ENCODE results near the gene RAMACL.
A peak's percentile ranks its signal among the peaks of the same experiment; 100 is the strongest.
"Not testable (repeated sequence)": the region's sequence is repeated elsewhere in the genome, so short reads cannot be mapped to it uniquely, and the experiment has no call there.

The RAMACL gene

DNA sequence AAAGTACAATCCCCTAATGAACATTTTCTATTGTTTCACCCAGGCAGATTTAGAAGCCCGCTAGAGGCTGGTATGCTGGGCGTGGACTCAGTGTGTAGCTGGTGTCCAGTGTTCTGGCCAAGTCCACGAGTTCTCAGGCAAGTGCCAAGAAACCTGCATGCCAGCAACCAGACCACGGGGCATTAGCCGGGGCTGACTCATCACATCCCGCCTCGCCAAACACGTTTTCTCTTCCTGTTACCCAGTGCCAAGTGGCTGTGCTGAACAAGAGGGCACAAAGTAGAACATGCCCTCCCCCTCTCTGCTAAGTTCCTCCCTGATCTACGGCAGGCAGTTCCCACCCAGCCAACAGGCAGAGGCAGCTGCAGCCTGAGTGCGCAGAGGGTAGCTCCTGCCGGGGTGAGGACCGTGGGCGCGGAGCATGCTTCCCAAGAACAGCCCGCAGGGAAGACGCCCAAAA is 29.6 kb downstream of the RAMACL start:
- DNase-seq (ENCODE audit: low read depth in 2 of 2), result no peak

DNA sequence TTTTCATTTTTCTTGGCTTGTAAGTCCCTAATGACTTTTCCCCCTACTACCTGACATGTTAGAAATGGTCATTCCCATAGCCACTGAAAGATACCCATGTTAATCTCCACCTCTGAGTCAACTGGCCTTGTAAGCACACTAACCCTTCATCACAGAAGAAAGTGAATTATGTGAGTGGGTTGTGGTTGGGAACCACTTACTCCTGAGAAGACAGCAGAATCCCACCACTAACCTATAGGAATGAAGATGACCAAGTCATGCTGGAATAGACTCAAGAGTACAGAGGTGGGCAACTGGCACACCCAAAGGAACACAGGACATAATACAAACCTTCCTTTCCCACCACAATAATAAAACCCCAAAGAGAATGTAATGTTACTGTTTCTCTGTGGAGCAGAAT is 30.1 kb downstream of the RAMACL start:
- no peak for DNase-seq (ENCODE audit: low read depth in 2 of 2)

DNA sequence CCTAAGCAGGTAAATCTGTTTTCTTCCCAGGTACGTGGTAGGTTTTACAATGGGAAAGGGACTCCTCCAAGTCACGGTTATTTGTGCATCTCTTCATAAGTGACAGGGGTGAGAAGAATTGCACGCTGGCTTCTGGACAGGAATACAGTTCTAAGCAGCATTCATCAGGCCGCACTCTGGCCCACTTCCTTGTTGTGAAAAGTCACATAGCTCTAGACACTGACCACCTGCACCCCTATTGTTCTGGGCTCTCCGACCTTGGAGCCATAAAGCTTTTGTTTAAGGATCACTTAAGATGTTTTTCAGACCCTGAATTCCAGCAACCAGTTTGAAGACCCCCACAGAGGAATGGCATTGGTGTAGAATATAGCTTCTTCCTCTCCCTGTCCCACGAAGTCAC is 31.4 kb downstream of the RAMACL start:
- no peak for DNase-seq (ENCODE audit: low read depth in 2 of 2)

DNA sequence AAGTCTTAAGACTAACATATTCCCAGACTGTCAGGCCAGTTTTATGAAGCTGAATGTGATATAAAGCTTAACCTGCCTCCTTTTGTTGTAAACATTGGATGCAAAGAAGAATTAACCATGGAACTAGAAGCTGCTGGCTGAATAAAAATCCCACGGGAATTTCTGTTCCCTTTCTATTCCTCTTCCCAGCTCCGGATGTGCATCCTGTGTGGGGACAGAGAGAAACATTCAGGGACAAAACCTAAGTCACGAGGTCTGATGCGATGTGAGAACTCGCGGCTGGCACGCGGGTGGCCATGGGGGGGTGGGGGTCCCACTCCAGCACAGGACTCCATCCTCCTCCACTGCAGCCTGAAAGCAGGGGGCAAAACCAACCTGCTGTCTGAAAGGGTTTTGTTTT is 32.2 kb downstream of the RAMACL start:
- DNase-seq (ENCODE audit: low read depth in 2 of 2), result no peak

DNA sequence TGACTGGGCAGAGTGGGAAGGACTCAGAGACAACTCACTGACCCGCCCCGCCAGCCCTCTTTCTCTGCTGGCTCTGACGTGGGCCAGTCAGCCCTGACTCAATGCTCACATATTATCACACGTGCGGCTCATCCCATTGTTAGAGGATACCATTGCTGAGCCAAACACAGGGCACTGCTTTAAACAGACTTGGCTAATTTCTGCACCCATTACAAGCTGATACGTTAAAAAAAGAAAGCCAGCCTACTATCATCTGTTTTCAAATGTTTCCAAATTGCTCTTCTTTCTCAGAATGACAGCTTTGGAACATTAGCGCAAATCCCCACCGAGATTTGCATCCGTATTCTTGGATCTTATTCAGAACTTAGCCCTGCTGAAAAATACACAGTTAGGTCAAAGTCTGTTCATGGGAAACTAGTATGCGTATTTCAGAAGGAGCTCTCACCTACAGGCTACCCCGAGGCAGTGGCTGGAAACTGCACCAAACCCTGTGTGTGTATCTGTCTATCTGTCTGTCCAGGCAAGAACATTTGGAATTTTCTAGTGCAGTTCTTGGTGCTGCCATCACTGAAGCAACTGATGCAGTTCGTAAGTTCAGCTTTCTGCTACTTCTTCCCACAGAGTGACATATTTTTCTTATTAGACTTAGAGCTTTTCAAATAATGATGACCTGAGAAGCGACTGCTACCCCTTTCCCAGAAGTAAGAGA is 32.8 kb downstream of the RAMACL start:
- DNase-seq (ENCODE audit: low read depth in 2 of 2), result peak in 1 of 2 experiments; percentile 39

DNA sequence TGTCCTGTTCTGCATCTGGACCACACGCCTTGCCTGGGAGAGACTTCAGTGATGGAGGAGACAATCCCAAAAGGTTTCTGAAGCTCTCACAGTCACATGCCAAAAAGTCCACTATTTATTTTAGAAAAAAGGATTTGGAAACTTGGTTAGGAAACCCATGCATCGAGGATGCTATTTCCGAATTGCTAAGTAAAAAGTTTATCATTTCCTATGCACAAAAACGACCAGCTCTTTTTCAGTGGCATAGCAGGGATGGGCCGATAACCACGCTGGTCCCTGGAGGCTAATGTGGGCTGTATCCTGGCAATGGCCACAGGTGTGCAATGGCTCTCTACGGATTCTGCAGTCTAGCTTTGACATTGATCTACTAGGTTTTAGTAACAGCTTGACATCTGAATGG is 33.9 kb downstream of the RAMACL start:
- DNase-seq (ENCODE audit: low read depth in 2 of 2), result no peak

DNA sequence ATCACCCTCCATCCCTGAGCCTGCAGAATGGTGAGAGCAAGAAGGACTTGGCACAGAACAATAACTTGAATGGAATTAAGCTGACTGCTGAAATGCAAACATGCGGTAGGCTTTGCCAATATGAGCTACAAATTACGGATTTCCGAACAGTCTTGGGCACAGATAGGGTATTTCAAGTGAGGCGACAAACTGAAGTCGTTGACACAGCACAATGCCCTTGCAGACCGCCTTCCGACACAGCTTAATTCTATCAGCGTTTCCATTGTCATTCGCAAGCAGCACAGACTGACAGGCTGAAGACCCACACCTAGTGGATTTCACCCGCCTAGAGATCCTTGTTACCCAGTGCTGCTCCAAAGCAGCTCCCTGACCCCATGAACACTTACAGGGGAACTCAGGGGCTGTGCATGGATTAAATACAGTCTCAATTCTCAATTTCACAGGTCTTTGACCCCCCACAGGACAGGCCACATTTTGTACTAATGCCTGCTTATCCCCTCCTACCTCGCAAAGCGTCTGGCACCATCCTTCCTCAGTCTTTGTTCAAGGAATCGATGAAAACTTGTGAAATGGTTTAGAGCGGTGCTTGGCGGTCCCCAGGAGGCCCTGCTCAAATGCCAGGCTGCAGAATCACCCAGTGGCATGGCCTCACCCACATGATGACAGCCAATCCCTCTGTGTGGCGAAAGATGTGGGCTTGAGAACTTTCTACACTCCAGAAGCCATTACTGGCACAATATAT is 34.6 kb downstream of the RAMACL start:
- DNase-seq (ENCODE audit: low read depth in 2 of 2), result no peak

DNA sequence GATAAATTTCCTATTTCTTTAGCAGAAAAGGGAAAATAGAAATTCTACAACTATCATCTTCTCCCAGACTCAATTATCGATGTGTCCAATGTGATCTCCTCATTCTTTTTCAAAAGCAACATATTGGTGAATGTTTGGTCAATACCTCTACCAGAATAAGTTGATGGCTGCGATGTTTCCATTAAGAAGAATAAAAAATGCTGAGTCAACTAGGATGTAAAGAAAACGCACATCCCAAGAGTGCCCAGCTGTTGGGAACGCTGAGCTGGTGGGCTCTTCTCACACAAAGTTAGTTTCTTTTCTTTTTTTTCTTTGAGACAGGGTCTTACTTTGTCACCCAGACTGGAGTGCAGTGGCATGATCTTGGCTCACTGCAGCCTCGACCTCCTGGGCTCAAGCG is 39.8 kb downstream of the RAMACL start:
- DNase-seq (ENCODE audit: low read depth in 2 of 2), result no peak

DNA sequence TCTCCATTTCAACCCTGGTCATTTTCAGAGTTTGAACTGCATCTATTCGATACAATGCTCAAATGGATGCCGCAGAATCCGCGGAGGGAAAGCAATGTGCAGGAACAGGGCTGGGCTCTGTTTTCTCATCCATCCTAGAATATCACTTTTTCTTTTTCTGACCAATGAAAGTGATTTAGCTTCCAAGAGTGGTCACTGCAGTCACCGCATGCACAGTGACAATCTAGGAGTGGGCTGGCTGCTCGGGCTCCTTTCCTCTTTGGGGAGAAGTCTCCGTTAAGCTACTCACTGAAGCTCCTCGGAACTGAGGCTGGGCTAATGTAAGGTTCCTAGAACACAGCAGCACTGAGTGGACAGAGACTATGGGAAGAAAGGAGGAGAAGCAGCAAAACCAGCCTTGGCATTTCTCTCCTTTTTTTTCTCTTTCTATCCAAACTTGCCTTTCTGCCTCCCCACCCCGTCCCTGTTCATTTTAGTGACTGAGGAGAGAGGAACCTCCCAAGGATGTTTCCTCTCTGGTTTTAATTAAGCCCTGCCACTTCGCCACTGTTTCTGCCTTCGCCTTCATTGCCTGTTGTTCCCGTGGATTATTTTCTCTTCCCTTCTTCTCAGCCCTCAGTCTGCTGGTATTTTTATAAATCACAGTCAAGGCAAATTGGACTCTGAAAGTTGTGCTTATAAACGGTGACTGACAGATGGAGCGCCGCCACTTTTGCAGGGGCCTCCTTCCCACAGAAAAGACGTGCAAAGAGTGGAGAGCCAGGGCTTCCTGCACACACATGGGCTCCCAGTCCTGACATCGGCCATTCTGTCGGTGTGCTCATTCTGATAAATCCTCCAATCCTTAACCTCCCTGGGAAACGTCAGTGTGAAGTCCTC is 41.1 kb downstream of the RAMACL start:
- no peak for DNase-seq (ENCODE audit: low read depth in 2 of 2)

DNA sequence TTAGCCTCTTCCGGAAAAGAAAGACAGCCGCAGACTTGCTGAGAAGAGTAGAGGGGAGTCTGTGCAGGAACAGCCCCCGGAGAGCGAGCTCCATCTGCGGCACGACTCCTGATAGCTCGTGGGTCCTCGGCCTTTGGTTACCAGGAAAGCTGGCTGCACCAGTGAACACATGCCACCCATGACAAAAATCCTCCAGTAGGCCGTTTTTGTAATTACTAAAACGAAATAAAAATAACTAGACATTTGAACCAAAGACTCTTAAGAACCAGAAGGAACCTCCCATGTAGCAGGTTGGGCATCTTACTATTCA is 42.2 kb downstream of the RAMACL start:
- DNase-seq (ENCODE audit: low read depth in 2 of 2), result no peak

DNA sequence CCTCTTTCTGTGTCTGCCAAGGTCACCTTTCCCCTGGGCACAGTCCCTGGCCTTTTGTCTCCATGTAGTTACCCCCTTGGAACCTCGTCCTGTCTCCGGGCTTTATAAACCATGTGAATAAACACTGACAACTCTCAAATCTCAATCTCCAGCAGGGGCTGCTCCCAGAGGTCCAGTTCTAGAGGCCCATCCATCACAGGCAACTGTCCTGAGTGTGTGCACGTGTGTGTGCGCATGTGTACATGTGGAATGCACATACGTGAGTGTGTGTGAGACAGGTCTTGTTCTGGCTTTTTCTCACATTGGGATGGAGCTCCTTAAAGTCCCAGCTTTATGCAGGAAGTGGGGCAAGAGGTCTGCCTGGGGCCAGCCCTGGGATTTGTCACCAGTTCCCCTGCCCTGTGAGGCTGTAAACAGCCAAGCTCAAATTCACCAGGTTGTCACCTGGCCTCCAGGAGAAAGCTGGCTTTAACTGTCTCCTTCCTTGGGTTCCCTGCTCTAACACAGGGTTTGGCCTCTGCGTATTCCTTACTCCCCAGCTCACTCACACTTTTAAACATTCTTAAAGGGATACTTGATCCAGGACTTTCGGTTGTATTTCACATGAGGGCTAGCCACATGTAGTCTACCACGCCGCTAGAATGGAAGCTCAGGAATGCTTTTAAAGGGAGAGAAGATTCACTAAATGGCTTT is 42.7 kb downstream of the RAMACL start:
- DNase-seq (ENCODE audit: low read depth in 2 of 2), result no peak

DNA sequence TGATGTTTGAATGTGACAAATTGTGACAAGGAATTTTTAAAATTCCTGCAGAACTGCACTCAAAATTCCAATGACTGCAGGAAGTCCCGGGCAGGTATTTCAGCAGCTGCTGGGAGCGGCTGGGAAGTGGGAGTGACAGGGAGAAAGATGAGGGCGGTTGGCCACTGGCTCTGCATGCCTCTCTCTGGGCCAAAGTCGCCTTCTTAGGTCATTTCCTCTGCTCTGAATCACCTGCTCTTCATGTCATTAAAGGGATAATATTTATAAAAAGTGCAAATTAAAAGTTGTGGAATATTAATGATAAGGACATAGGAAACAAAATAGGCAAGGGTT is 43.9 kb downstream of the RAMACL start:
- DNase-seq (ENCODE audit: low read depth in 2 of 2), result no peak

DNA sequence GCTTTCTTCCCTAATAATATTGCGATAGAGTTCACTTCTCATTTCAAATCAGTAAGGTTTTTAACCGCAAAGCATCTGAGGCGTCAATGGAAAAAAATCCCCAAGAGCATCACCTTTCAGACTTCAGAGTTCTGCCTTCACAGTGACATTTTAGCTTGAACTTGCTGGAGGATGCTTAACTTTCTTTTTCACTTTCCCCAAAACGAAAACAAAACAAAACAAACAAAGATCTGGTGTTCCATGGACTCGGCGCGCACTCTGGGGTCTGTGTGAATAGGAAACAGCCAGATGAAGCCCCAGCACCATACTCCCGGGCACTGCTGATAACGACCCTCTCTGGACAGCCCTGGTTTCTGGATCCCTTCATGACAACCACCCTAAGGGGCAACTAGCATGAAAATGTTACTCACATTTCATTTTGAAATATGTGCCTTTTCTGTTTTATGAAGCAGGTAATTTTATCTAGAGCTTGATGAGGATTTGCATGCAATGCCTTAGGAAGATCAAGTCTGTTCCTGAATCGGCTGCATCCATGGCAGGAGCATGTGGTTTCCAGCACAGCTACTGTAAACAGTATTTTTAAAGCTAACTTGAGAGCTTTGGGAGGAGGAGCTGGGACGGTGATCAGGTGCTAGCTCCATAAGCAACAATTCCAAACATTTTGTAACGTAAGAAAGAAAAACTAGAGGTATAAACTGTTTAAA is 44.5 kb downstream of the RAMACL start:
- no peak for DNase-seq (ENCODE audit: low read depth in 2 of 2)

DNA sequence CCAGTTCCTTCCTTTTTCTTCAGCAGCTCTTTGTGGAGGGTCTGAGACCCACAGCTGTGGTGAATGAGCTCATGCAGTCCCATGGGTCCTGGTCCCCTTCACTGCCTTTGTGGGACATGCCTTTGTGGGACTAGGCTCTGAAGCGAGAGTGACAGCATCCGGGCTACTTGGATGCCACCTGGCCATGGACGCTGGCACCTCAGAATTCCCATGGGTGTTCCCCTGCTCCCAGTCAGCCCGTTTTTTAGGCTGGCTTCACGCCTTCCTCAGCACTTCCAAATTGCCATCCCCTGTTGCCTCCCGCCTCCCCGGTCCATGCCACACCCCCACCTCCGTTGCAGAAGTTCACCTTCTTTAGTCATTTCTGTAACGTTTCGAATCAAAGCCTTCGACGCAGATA is 45.1 kb downstream of the RAMACL start:
- DNase-seq (ENCODE audit: low read depth in 2 of 2), result no peak

DNA sequence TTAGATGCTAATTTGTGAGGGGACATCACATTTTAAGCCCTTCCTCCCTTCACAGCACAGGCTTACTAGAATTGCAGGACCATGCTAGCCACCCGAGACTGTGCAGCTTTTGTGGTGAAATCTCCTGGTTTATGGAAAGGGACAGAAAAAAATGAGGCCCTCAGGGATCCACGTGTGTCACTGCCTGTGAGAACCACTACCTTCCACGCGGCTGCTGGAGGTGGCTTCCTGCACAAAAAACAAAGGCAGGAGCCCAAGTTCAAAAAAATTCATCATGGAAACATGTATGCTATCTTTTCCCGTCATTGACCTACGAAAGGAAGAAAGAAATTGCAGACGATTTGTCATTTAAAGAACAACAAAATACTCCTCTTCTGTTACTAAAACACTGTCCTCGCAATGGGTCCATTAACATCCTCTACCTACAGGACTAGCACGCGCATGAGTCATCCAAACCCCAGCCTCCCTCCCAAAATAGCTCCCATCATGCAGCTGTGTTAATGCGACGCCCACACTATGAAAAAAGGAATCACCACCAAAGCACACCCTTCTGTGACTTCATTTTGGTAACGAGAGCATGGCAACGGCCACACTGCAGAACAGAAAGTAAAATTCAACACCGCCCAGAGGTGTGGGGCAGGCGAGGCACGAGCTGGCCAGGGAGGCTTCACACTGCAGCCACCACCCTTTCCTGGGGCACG is 45.7 kb downstream of the RAMACL start:
- no peak for DNase-seq (ENCODE audit: low read depth in 2 of 2)

DNA sequence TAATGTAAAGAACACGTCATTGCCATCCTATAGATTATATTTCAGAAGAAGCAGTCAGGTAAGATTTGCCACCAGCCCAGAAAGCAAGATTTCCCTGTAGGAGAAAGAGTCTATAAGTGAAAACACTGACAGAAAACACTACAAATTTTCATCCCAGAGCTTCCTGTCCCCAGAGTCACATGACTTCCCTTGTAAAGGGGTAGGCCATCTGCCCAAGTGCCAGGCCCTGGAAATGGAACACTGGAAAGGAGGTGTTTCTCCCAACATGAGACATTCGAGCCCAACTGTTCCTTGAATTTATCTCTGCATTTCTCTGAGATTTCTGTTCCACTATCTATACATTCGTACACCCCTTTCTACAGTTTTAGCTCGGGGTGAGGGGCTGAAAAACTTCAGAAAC is 46.9 kb downstream of the RAMACL start:
- no peak for DNase-seq (ENCODE audit: low read depth in 2 of 2)

DNA sequence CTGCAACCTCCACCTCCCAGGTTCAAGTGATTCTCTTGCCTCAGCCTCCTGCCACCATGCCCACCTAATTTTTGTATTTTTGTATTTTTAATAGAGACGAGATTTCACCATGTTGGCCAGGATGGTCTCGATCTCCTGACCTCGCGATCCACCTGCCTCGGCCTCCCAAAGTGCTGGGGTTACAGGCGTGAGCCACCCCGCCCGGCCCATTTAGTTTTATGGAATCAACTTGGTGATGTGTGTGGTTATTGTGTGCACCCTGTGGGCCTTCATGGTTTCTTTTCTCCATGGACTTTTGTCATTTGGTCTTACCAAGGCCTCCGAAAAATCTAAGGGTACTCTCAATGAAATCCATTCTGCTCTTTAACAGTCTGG is 47.5 kb downstream of the RAMACL start:
- DNase-seq (ENCODE audit: low read depth in 2 of 2), result not testable (repeated sequence)

DNA sequence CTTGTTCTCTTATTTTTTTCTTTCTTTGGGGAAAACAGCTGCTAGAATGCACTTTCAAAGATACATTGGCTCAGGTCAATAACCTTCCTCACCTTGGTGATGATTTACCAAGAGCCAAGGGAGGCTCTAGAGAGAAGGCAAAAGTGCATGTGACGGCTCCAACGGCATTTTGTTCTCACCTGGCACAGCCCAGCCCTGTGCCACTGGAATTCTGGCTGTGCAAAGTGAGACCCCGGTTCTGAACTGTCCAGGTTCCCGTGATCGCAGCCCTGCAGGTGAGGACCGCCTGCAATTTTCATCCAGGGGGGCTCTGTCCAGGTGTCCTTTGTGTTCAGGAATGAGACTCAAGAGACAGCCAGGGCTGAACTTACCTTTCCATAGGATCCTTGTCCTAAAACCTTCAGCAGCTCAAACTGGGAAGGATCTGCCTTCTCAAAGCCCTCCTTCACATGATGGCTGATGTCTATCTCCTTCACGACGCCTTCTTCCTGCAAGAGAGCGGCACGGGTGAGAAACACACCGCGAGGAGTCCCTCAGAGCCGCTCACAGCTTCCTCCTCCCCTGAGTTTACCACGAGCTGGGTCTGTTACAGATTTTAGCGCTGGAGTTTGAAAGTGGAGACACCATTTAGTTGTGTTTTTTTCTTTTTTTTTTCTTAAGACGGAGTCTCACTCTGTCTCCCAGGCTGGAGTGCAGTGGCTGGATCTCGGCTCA is 48.0 kb downstream of the RAMACL start:
- DNase-seq (ENCODE audit: low read depth in 2 of 2), result no peak

DNA sequence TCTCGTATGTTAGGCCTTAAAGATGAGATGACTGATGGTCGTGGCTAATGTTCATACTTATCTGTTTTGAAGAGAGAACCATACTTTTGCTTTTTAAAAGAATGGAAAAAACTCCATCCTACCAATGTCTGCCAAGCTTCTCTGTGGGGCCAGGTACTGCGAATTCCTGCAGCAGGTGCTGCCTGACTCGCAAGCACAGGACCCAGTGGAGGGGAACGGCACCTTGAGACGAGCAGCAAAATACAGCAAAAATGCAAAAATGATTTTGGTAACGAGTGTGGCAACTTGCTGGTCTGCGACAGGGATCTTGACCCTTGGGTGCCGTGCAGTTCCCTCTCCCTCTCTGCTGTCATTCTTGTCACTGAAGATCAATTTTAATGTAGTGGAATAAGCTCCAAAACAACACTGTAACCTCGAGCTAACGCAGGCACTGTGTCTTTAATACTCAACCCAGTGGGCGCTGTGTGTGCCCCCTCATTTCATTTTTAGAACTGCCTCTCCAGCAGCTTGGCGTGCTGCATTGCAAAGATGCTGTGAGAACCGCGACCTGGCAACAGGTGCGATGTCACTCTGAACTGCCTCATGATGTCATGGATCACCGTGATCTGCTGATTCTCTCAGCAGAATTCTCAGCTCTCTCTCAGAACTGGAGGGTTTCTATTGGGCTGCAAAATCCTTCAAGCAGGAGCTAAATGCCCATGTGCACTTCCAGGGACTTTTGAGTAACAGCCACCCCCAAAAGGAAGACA is 51.6 kb downstream of the RAMACL start:
- no peak for DNase-seq (ENCODE audit: low read depth in 2 of 2)
